Activated effector memory CD4-positive, alpha-beta T cell treated with Interleukin-2 at 50 U/mL for 16 hours (primary cell): ENCODE measurements around the gene ADCY1.

Experiments
- DNase-seq: peaks from one replicate; pipeline ENCODE4 v3.0.0-alpha.2; 2020

ADCY1 gene

GRCh38 chr7:45626441-45627430 lies 52.6 kb downstream of the ADCY1 start:
- DNase-seq, result no peak

DNA sequence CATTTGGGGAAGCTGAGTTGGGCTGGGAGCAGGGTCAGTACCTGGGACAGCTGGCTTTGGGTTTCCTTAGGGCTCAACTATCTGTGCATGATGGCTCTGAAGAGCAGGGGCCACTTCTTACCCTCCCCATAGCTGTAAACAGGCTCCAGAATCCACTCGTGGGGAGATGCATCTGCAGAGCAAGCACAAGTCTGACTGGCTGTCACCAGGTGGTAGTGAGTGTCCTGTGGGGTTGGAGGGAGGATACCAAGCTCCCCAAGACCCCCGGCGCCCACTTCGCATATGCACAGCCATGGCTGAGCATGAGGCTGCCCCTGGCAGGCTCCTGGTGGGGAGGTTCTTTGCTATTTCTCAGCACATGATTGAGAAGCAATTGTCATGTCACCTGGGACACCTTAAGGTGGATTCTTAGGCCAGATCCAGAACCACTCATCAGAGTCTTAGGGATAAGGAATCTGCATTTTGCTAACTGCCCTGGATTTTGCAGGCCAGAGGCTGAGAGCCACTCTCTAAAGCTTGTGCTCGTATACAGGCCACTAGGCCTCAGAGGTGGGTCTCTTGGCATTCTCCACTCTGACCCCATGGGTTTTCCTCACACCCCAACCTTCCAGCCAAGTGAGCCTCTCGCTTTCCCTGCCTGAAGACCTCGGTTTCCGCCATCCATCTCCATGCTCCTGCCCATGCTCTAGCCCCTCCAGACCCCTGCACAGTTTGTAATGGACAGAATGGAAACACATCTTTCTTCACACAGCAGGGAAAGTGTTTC lies 53.7 kb downstream of the ADCY1 start:
- no peak for DNase-seq

DNA sequence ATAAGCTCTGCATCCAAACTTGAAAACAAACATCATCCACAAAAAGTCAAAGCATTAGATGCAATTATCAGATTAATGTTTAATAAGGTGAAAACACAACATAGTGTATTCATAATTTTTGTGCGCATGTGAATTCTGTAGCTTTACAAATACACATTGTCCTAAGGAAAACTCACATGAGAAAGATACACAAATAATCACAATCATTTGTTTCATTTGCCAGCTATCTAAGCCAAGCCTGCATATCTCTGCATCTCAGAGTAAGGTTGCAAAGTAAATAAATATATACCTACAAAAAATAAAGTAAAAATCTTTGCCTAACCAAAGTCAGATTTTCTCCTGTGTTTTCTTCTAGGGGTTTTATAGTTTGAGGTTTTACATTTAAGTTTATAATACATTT lies 57.4 kb downstream of the ADCY1 start:
- DNase-seq, result no peak

GRCh38 chr7:45636733-45637132 lies 62.6 kb downstream of the ADCY1 start:
- no peak for DNase-seq

DNA sequence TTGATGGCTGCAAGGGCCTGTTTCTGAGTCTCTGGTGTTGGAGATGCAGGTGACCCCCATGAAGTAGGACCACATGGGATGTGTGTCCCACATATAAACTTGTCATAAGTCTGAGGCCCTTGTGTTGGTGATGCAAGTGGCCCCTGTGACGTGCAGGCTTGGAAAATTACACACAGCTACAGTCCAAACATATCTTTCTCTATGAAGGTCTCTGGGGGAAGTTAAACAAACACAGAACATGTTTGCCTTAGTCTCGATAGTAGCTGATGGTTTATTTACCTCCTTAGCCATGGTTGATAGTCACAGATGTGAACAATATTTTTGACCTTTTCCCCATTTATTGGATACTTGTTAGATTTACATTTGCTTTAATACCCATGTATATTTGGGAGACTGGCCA lies 64.7 kb downstream of the ADCY1 start:
- DNase-seq, result no peak

DNA sequence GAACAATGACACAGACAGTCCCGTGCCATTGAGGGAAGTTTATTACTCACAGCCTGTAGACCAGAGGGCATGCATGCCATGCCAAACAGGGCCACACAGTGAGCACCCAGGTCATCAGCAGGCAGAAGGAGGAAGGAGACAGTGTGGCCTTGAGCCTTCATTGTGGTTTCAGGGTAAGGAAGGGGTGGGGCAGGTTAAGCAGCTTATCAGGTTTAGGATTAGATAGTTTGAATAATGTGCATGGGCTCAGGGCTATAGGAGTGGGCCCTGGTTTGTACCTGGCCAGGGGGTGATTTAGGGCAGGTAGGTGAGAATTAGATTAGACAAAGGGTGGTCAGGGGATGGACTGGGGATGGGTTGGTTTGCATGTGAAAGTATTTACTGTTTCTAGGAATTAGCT lies 67.9 kb downstream of the ADCY1 start:
- DNase-seq, result no peak

DNA sequence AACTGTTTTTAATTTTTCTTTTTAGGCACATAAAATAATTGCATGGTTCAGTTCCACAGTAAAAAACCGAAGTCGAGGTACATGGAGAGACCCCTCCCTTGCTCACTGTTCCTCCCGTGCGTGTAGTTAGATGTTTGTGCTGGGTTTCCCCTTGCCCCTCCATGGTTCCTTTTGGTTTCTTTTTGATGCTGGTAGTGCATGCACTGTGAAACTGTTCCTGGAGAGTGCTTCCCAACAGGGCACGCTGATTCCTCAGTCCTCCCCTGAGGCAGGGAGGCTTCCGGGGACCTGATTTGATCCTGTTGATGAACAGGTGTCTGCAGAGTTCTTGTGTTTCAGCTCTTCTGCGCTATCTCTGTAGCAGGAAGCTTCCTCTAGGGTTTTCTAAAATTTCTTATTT lies 69.5 kb downstream of the ADCY1 start:
- no peak for DNase-seq

GRCh38 chr7:45644237-45644636 lies 70.1 kb downstream of the ADCY1 start:
- no peak for DNase-seq

DNA sequence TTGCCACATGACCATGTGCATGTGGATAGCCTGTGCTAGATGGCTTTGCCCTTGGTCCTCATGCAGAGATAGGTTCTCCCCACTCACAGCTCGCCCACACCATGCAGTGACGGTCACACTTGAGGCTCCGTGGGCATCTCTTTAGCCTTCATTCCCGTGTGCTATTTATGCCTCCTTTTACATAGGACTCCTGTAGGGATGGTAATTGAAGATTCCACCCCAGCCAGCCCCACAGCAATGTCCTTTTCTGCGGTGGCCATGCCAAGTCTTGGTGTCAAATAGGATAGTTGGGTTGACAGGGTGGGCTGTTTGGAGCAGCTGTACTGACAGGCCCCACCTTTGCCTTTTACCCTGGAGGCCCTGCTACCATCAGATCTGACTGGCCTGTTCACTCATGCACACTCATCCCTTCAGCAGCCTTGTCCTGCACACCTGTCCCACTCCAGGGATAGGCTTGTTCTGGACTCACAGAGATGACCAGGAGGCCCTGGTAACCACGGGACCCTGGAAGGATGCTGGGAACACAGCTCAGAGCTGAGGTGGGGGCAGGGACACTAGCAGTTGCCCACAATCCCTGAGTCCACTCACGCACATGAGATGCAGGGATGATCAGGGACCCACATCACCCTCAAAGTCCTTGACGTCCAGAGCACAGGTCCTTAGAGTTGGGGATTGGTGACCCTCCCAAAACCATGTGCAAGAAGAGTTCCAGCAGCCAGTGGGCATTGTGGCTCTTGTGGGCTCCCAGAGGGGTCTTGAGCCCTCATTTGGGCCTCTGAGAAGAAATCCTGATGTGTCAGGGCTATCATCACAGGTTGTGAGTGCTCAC lies 71.2 kb downstream of the ADCY1 start:
- DNase-seq, result no peak

GRCh38 chr7:45646207-45646821 lies 72.1 kb downstream of the ADCY1 start:
- DNase-seq, result no peak

DNA sequence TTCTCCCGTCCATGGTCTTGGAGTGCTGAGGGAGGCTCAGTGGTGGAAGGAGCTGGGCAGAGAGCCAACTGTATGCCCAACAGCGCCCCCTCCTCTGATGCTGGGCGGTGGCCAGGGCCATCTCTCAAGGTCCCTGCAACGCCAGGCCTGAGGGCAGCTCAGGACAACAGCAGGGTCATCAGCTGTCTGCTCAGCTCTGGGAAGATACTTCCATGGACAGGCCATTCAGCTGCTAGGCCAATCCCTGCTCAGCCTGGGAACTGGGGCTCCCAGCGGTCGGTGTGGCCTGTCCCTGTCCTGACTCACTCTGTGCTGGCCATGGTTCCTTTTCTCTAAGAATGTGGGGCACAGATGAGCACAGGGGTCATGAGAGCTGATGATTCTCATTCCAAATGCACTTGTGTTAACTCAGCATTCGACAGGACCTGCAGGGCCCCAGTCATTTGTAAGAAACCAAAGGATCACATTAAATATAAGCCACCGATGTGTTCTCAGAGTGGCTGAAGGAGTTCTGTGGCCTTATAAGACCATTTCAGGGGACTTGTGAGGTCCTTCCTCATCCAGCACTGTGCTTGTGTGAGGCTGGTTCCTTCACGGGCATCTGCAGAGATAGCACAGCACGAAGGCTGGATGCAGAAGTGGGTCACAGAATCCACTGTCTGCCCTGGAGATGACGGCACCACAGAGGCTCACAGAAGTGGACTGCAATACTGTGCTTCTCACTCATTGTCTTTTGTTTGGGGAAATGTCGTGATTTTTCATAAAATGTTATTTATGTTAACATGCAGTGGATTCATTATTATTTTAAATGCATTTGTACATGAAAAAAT lies 73.0 kb downstream of the ADCY1 start:
- no peak for DNase-seq

GRCh38 chr7:45647967-45648670 lies 74.0 kb downstream of the ADCY1 start:
- DNase-seq, result no peak

DNA sequence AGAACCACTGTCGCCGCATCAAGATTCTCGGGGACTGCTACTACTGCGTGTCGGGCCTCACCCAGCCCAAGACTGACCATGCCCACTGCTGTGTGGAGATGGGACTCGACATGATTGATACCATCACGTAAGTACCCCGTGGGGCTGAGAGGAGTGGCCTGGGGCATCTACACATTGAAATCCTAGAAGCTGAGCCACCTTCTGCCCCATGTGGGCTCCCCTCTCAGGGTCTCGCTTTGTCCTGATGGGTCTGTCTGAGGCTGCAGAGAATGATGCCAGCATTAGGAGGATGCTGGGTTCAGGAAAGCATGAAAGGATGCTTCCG lies 74.5 kb downstream of the ADCY1 start:
- no peak for DNase-seq

GRCh38 chr7:45649560-45650346 lies 75.6 kb downstream of the ADCY1 start:
- no peak for DNase-seq

GRCh38 chr7:45650404-45651394 lies 76.5 kb downstream of the ADCY1 start:
- no peak for DNase-seq

- DNase-seq, result no peak
These were observed 77.4 kb downstream of the ADCY1 start for GRCh38 chr7:45651540-45651939.

- DNase-seq, result no peak
These were observed 78.5 kb downstream of the ADCY1 start for GRCh38 chr7:45652630-45653029.

- DNase-seq, result no peak
These were observed 79.2 kb downstream of the ADCY1 start for GRCh38 chr7:45653209-45653907.
